ENCODE data around the gene NEURL1. TPM values are rescaled to one million over a fixed set of nuclear protein-coding genes. Genes with fewer than 3 reads are reported as not detected.

Gene NEURL1
- total RNA-seq, 2 experiments from 2014 or later = 0.47 TPM; not detected in 1

DNA sequence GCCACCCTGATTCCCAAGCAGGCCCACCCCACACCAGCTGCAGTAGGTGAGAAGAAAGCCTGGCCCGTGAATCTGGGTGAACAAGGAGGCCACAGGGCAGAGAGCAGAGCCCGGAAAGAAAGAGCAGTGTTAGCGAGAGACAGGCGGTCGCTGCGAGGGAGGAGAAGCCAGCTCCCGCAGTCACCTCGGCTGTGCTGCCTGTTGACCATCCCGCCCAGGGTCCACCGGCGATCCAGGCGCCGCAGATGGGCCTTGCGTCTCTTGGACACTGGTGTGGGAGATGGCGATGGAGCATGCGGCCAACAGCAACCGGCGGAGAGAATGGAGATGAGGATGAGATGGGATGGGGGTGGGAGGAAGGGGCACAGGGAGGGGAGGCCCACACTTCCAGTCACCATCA, 128.8 kb downstream of the NEURL1 start:
- no peak overlapping the region for H3K27ac ChIP-seq (ENCODE audit: low read depth, low read length, poor library complexity, severe bottlenecking)
- H3K9me3 ChIP-seq (ENCODE audit: low read length) = no peaks in the 10 kb centered on the region
- H2AFZ ChIP-seq (ENCODE audit: low read length) = no peak overlapping the region
- CTCF ChIA-PET (ENCODE audit: unreplicated experiment) = no interaction called here
- intact Hi-C loops (cut with micrococcal nuclease; ENCODE audit: unreplicated experiment) = no loop called here
- no peaks in the 10 kb centered on the region for H3K79me2 ChIP-seq (ENCODE audit: insufficient read depth, low read depth, low read length)
- TF ChIP-seq, protein P1, sequence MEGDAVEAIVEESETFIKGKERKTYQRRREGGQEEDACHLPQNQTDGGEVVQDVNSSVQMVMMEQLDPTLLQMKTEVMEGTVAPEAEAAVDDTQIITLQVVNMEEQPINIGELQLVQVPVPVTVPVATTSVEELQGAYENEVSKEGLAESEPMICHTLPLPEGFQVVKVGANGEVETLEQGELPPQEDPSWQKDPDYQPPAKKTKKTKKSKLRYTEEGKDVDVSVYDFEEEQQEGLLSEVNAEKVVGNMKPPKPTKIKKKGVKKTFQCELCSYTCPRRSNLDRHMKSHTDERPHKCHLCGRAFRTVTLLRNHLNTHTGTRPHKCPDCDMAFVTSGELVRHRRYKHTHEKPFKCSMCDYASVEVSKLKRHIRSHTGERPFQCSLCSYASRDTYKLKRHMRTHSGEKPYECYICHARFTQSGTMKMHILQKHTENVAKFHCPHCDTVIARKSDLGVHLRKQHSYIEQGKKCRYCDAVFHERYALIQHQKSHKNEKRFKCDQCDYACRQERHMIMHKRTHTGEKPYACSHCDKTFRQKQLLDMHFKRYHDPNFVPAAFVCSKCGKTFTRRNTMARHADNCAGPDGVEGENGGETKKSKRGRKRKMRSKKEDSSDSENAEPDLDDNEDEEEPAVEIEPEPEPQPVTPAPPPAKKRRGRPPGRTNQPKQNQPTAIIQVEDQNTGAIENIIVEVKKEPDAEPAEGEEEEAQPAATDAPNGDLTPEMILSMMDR (conservative IDR thresholded peaks at IDR 0.05; ENCODE audit: low read length) = no peak
- TF ChIP-seq EZH2phosphoT487 (IDR thresholded peaks at IDR 0.05; ENCODE audit: borderline replicate concordance, low read depth, low read length) = no peak
- POLR2A ChIA-PET = no interaction called here
- no peaks in the 10 kb centered on the region for H3K36me3 ChIP-seq (ENCODE audit: insufficient read depth, low read length)
- DNase-seq (ENCODE audit: low spot score) = no peak
- H4K20me1 ChIP-seq (ENCODE audit: insufficient read depth, low read length) = no peaks in the 10 kb centered on the region; the same call in 1 of the 2 replicates
- no peak overlapping the region for H3K4me2 ChIP-seq (ENCODE audit: low read length)
- no peaks in the 10 kb centered on the region for H3K9me2 ChIP-seq (ENCODE audit: insufficient read depth, low read length)
- no peak overlapping the region for H3K4me3 ChIP-seq (ENCODE audit: low read depth, low read length, poor library complexity, severe bottlenecking)
- H3K4me1 ChIP-seq (ENCODE audit: insufficient read depth, low read length, poor library complexity, severe bottlenecking) = no peaks in the 10 kb centered on the region
- BruUV-seq (replicated peaks) = no TSS peak

DNA sequence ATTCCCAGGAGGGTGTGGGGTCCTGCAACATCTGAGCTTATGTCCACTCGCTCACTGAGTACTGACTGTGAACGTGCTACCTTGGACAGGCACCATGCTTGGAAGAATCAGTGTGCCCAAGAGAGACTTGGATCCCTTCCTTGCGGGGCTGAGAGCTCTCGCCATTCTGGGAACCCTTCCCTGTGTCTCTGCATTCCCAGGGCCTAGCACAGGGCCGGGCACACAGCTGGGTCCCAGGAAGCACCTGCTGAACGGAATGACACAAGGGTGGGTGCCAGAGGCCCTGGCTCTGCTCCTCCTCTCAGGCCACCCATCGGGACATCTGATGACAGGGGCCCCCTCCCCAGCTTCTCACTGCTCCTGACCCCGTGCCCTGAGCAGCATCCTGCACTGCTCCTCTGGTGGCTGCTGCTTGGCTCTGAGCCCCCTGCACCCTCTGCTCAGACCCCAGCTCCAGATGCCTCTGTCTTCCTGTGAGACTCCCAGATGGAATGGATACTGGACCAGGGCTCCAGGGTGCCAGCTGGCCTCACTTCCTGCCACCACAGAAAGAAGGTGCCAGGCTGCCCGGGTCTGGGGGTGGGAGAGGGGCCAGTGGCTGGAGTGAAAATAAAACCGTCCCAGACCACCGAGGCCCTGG, 129.6 kb downstream of the NEURL1 start:
- Histone ChIP-seq H3K36me3 (ENCODE audit: insufficient read depth, low read length) (no peaks in the 10 kb centered on the region), H3K79me2 (ENCODE audit: insufficient read depth, low read depth, low read length) (no peaks in the 10 kb centered on the region), H3K4me2 (ENCODE audit: low read length) (no peak overlapping the region), H3K9me2 (ENCODE audit: insufficient read depth, low read length) (no peaks in the 10 kb centered on the region), H3K4me3 (ENCODE audit: low read depth, low read length, poor library complexity, severe bottlenecking) (no peak overlapping the region), H4K20me1 (ENCODE audit: insufficient read depth, low read length) (no peaks in the 10 kb centered on the region; the same call in 1 of the 2 replicates), H3K9me3 (ENCODE audit: low read length) (no peaks in the 10 kb centered on the region), H2AFZ (ENCODE audit: low read length) (no peak overlapping the region), H3K27ac (ENCODE audit: low read depth, low read length, poor library complexity, severe bottlenecking) (no peak overlapping the region), H3K4me1 (ENCODE audit: insufficient read depth, low read length, poor library complexity, severe bottlenecking) (no peaks in the 10 kb centered on the region)
- ChIA-PET CTCF (ENCODE audit: unreplicated experiment) (no interaction called here), POLR2A (no interaction called here)
- no TSS peak for BruUV-seq (replicated peaks)
- TF ChIP-seq, protein P1 (conservative IDR thresholded peaks at IDR 0.05; ENCODE audit: low read length) = no peak
- no peak for TF ChIP-seq EZH2phosphoT487 (IDR thresholded peaks at IDR 0.05; ENCODE audit: borderline replicate concordance, low read depth, low read length)
- no peak for DNase-seq (ENCODE audit: low spot score)
- intact Hi-C loops (cut with micrococcal nuclease; ENCODE audit: unreplicated experiment) = no loop called here

DNA sequence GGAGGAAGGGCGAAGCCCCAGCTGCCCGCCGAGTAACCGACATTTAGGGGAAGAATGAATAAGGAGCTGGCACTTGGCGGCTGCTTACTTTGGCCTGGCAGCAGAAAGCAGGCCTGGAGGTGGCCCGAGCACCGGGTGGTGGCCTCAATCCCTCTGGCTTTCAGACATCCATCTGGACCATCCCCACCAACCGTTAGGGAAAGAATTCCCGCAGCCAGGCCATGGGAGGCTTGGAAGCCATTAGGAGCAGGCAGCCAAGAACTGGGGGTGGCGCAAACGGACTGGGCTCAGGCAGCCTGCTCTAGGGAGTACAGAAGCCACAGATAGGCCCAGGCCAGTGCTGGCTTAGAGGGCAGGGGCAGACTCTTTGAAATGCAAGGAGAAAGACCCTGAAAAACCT, 132.7 kb downstream of the NEURL1 start:
- no TSS peak for BruUV-seq (replicated peaks)
- ChIA-PET POLR2A (interaction anchor here (0.7 kb wide), 1 partner anchor 175 kb away, joined by 3 read pairs; no protein-coding TSS in a partner anchor), CTCF (ENCODE audit: unreplicated experiment) (interaction anchor here (0.6 kb wide), 1 partner anchor 127 kb away, joined by 3 read pairs; no protein-coding TSS in a partner anchor)
- H3K9me2 ChIP-seq (ENCODE audit: insufficient read depth, low read length) = no peaks in the 10 kb centered on the region
- H3K4me2 ChIP-seq (ENCODE audit: low read length) = no peak overlapping the region
- intact Hi-C loops (cut with micrococcal nuclease; ENCODE audit: unreplicated experiment) = no loop called here
- H4K20me1 ChIP-seq (ENCODE audit: insufficient read depth, low read length) = no peaks in the 10 kb centered on the region
- no peaks in the 10 kb centered on the region for H3K79me2 ChIP-seq (ENCODE audit: insufficient read depth, low read depth, low read length)
- H3K27ac ChIP-seq (ENCODE audit: low read depth, low read length, poor library complexity, severe bottlenecking) = no peak overlapping the region
- no peaks in the 10 kb centered on the region for H3K9me3 ChIP-seq (ENCODE audit: low read length)
- TF ChIP-seq EZH2phosphoT487 (IDR thresholded peaks at IDR 0.05; ENCODE audit: borderline replicate concordance, low read depth, low read length) = no peak
- TF ChIP-seq, protein P1 (conservative IDR thresholded peaks at IDR 0.05; ENCODE audit: low read length) = no peak
- DNase-seq (ENCODE audit: low spot score) = no peak
- H3K36me3 ChIP-seq (ENCODE audit: insufficient read depth, low read length) = no peaks in the 10 kb centered on the region
- no peaks in the 10 kb centered on the region for H3K4me1 ChIP-seq (ENCODE audit: insufficient read depth, low read length, poor library complexity, severe bottlenecking)
- H2AFZ ChIP-seq (ENCODE audit: low read length) = no peak overlapping the region
- no peak overlapping the region for H3K4me3 ChIP-seq (ENCODE audit: low read depth, low read length, poor library complexity, severe bottlenecking)
